Kidney (tissue), 14 donors: ENCODE results near the gene CDH7. TPM values are rescaled to one million over a fixed set of nuclear protein-coding genes. Genes with fewer than 3 reads are reported as not detected.

Source experiments
- DNase-seq, 5 donors: peaks; one replicate each; pipeline ENCODE4 v3.0.0-alpha.2; 2013 to 2020
- FAIRE-seq: peaks from 2 replicates; lab custom pipeline; 2012; peaks lifted over from hg19 to GRCh38; lab: Jason Lieb, UNC
- H3K27ac ChIP-seq, 2 donors: one replicate each; pipeline ENCODE4 v1.7.0; 2013; ENCODE audit warnings: low read depth in 2 of 2, low read length in 2 of 2, inconsistent platforms in 1 of 2
- H3K27me3 ChIP-seq: one replicate; pipeline ENCODE4 v1.7.1; 2013; ENCODE audit warnings: low read length, inconsistent platforms; ENCODE audit not compliant: control insufficient read depth, insufficient read depth
- H3K36me3 ChIP-seq, 3 donors: one replicate each; pipeline versions ENCODE4 v1.7.0 to v1.7.1; 2013; ENCODE audit warnings: low read length in 3 of 3, control low read depth in 1 of 3, inconsistent platforms in 1 of 3; ENCODE audit not compliant: insufficient read depth in 3 of 3, control insufficient read depth in 2 of 3
- H3K4me1 ChIP-seq, 3 donors: one replicate each; pipeline versions ENCODE4 v1.7.0 to v1.7.1; 2013; ENCODE audit warnings: low read length in 3 of 3, inconsistent platforms in 1 of 3, low read depth in 1 of 3; ENCODE audit not compliant: control insufficient read depth in 2 of 3, insufficient read depth in 2 of 3
- H3K4me3 ChIP-seq, 3 donors: one replicate each; pipeline versions ENCODE4 v1.7.0 to v1.8.1; 2013; ENCODE audit warnings: low read length in 3 of 3, control low read depth in 1 of 3, inconsistent platforms in 1 of 3
- H3K9ac ChIP-seq, 3 donors: one replicate each; pipeline versions ENCODE4 v1.7.0 to v1.7.1; 2013; ENCODE audit warnings: low read length in 3 of 3, control low read depth in 1 of 3, inconsistent platforms in 1 of 3
- H3K9me3 ChIP-seq, 3 donors: one replicate each; pipeline versions ENCODE4 v1.7.0 to v1.7.1; 2013; ENCODE audit warnings: low read length in 3 of 3, control low read depth in 1 of 3, inconsistent platforms in 1 of 3; ENCODE audit not compliant: control insufficient read depth in 2 of 3, insufficient read depth in 1 of 3
- intact Hi-C: fragments of 100-400 bp; cut with DNase I; formaldehyde crosslinking; loops from one replicate; pipeline ENCODE4 v1.11.1; 2022
- polyA plus RNA-seq: library from polyadenylated mRNA; stranded (reverse); fragments of 350-450 nt; fragmentation: Illumina TruSeq; extraction: RNeasy Lipid Tissue Mini Kit (QIAGEN cat#74804); gene quantifications from one replicate; pipeline ENCODE4 v1.2.3, GENCODE V29; 2014; ENCODE audit warnings: low read depth, low replicate concordance; ENCODE audit not compliant: insufficient read depth
- total RNA-seq: library from RNA; stranded (reverse); fragmentation: NEBNext Ultra II Directional; extraction: Animal tissue kit (Norgen Biotek cat#: 25700); gene quantifications from one replicate; pipeline ENCODE4 v1.2.1, GENCODE V29; 2021
- TF ChIP-seq, protein P1 (sequence below): IDR thresholded peaks from 3 replicates; pipeline ENCODE4 v1.5.1; 2012; ENCODE audit warnings: mild to moderate bottlenecking, moderate library complexity, borderline replicate concordance; ENCODE audit not compliant: insufficient read depth; ENCODE audit errors: extremely low read depth
- donor health status: control.
- donor health status: control.
- donor health status: control.
- donor health status: control.
- donor health status: control.
- donor health status: DM: yes; HTN: yes; CAD: no.
- donor health status: Normal renal cell carcinoma (clear cell type).

CDH7 gene
- total and polyA plus RNA-seq, 2 donors from 2014 or later, result not detected

DNA sequence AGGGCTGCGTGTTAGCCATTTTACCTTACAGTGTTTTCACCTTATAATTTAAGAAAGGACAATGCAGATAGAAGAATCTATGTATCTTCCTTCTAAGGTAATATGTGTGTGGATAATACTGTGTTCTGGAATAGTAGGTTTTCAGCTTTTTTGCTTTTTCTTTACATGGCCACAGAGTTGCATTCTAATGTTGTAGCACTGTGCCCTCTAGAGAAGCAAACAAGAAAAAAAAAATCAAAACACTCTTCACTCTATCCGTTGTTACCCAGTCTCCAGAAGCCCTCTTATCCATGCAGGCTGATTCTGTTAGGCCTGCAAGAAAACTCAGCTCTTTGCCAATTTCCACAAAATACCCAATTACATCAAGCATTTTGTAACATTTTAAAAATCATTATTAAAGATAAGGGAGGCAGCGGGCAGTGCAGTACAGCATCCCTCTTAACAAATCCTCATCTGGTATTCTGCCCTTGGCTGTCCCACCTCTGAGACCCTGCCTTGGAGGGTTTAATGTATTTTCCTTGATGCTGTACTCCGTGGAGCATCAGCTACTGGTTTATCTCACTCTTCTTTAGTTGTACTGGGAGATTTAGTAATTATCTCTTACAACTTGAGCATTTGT is 41.8 kb downstream of the CDH7 start:
- intact Hi-C loops, result no loop called here
- Histone ChIP-seq H3K27ac (no peak overlapping the region), H3K4me3 (no peak overlapping the region), H3K27me3 (no peaks in the 10 kb centered on the region), H3K36me3 (no peaks in the 10 kb centered on the region), H3K9ac (no peak overlapping the region), H3K9me3 (no peaks in the 10 kb centered on the region), H3K4me1 (no peaks in the 10 kb centered on the region)
- no peak for FAIRE-seq
- TF ChIP-seq, protein P1, sequence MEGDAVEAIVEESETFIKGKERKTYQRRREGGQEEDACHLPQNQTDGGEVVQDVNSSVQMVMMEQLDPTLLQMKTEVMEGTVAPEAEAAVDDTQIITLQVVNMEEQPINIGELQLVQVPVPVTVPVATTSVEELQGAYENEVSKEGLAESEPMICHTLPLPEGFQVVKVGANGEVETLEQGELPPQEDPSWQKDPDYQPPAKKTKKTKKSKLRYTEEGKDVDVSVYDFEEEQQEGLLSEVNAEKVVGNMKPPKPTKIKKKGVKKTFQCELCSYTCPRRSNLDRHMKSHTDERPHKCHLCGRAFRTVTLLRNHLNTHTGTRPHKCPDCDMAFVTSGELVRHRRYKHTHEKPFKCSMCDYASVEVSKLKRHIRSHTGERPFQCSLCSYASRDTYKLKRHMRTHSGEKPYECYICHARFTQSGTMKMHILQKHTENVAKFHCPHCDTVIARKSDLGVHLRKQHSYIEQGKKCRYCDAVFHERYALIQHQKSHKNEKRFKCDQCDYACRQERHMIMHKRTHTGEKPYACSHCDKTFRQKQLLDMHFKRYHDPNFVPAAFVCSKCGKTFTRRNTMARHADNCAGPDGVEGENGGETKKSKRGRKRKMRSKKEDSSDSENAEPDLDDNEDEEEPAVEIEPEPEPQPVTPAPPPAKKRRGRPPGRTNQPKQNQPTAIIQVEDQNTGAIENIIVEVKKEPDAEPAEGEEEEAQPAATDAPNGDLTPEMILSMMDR, result no peak
- no peak for DNase-seq

DNA sequence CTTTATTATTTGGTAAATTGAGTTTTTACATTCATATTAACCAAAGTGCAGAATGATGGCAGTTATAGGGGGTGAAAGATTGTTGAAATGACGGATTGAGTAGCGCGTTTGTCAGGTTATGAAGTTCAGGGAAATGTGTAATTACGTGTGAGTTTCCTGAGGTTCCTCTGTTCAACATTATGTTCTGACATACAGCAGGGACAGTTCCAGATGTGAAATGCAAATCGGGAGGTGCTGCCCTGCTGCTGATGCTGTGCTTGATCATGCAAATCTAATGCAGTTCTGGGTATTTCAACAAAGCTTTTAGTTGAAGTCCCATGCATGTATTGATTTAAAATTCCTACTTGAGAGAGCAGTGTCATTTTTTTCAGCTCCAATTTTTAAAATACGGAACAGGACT is 57.9 kb downstream of the CDH7 start:
- Histone ChIP-seq H3K4me1 (no peaks in the 10 kb centered on the region), H3K27me3 (no peaks in the 10 kb centered on the region), H3K27ac (no peak overlapping the region), H3K36me3 (no peaks in the 10 kb centered on the region), H3K9ac (no peak overlapping the region), H3K9me3 (no peaks in the 10 kb centered on the region), H3K4me3 (no peak overlapping the region)
- DNase-seq (no peak), FAIRE-seq (no peak)
- TF ChIP-seq, protein P1, result no peak
- intact Hi-C loops, result no loop called here

DNA sequence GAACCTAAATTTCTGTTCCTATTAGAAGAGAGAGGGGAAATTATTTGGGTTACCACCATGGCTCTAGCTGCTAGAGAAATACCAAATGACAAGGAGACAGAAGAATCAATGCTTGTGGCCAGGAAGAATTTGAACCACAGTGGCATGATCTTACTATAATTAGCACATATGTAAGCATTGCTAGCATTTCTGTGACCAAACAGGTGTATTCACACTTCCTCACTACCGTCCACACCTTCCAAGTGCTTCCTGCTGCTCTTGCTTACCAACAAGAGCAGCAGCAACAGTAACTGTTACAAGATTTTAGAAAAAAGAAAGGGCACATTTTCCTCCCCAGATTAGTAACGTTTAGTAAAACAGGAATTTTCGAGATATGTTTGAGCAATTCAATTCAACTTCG is 60.5 kb downstream of the CDH7 start:
- DNase-seq, result no peak
- intact Hi-C loops, result no loop called here
- Histone ChIP-seq H3K4me1 (no peaks in the 10 kb centered on the region), H3K4me3 (no peak overlapping the region), H3K36me3 (no peaks in the 10 kb centered on the region), H3K9ac (no peak overlapping the region), H3K9me3 (no peaks in the 10 kb centered on the region), H3K27me3 (no peaks in the 10 kb centered on the region), H3K27ac (no peak overlapping the region)
- TF ChIP-seq, protein P1, result no peak
- no peak for FAIRE-seq

DNA sequence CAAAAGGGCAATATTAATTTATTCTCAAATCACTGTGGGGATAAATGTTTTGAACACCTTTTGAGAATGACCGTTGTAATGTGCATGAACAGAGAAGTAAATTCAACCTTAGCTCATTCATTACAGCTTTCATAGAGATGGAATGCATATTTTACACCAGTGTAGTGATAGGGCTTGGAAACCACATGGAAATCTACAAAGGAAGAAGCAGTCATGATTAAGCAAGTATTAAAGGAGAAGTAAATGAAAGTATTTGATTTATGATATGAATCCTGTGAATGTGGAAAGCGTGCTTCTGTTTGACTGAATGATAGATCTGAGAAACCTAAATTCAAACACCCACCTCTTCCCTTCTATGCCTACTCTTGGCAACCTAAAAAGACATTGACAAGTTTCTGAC is 64.7 kb downstream of the CDH7 start:
- TF ChIP-seq, protein P1, result no peak
- H3K27ac ChIP-seq, result no peak overlapping the region
- no peak for DNase-seq
- H3K4me1 ChIP-seq, result no peaks in the 10 kb centered on the region
- H3K9ac ChIP-seq, result no peak overlapping the region
- no peaks in the 10 kb centered on the region for H3K36me3 ChIP-seq
- H3K9me3 ChIP-seq, result no peaks in the 10 kb centered on the region
- intact Hi-C loops, result no loop called here
- no peaks in the 10 kb centered on the region for H3K27me3 ChIP-seq
- no peak for FAIRE-seq
- no peak overlapping the region for H3K4me3 ChIP-seq
